ENCODE results near the gene SLC39A2.

Gene SLC39A2

GRCh38 chr14:20989787-20990600, 9.1 kb upstream of the SLC39A2 start, which contains the start of gene METTL17:
METTL17 (plus strand) TSS chr14:20989980; CDS start chr14:20990003, 23 bp downstream.
- Mint-ChIP-seq H3K27me3 (ENCODE audit: low read depth) (peaks cover 9% of the 10 kb centered on the region), H3K4me3 (peak within 1 kb of the TSS; percentile 88 to 92 (median 89)), H3K27ac (peak within 1 kb of the TSS; percentile 82 to 95 (median 84)), H3K4me1 (peaks cover 14% of the 10 kb centered on the region), H3K9me3 (no peaks in the 10 kb centered on the region), H3K36me3 (ENCODE audit: low read depth) (peaks cover 33% of the 10 kb centered on the region)
- peak; percentile 34 to 55 (median 39) for TF ChIP-seq CTCF (IDR thresholded peaks at IDR 0.05; ENCODE audit: unreplicated experiment in 3 of 3)

GRCh38 chr14:20996521-20996920, 2.6 kb upstream of the SLC39A2 start:
- no peaks in the 10 kb centered on the region for H3K27me3 Mint-ChIP-seq (ENCODE audit: low read depth)
- peaks cover 48% of the 10 kb centered on the region for H3K36me3 Mint-ChIP-seq (ENCODE audit: low read depth)
- peaks cover 5% of the 10 kb centered on the region for H3K4me1 Mint-ChIP-seq
- H3K9me3 Mint-ChIP-seq: no peaks in the 10 kb centered on the region
- H3K4me3 Mint-ChIP-seq: no peak overlapping the region
- H3K27ac Mint-ChIP-seq: peak overlapping the region in 1 of 3 experiments; percentile 90
- TF ChIP-seq CTCF (IDR thresholded peaks at IDR 0.05; ENCODE audit: unreplicated experiment in 3 of 3): no peak

GRCh38 chr14:20997115-20997514, 2.0 kb upstream of the SLC39A2 start:
- Mint-ChIP-seq H3K27me3 (ENCODE audit: low read depth) (no peaks in the 10 kb centered on the region), H3K27ac (peak overlapping the region; percentile 36 to 90 (median 60)), H3K36me3 (ENCODE audit: low read depth) (peaks cover 43% of the 10 kb centered on the region), H3K4me1 (no peaks in the 10 kb centered on the region), H3K4me3 (peak overlapping the region; percentile 29 to 61 (median 40)), H3K9me3 (no peaks in the 10 kb centered on the region)
- no peak for TF ChIP-seq CTCF (IDR thresholded peaks at IDR 0.05; ENCODE audit: unreplicated experiment in 3 of 3)

- Mint-ChIP-seq H3K9me3 (no peaks in the 10 kb centered on the region), H3K36me3 (ENCODE audit: low read depth) (peaks cover 38% of the 10 kb centered on the region), H3K4me3 (peak overlapping the region; percentile 29 to 61 (median 40)), H3K27me3 (ENCODE audit: low read depth) (no peaks in the 10 kb centered on the region), H3K4me1 (peaks cover 3% of the 10 kb centered on the region), H3K27ac (peak overlapping the region; percentile 36 to 90 (median 60))
- no peak for TF ChIP-seq CTCF (IDR thresholded peaks at IDR 0.05; ENCODE audit: unreplicated experiment in 3 of 3)
Measured at GRCh38 chr14:20997564-20997963, 1.5 kb upstream of the SLC39A2 start.

- peaks cover 34% of the 10 kb centered on the region for H3K36me3 Mint-ChIP-seq (ENCODE audit: low read depth)
- peak overlapping the region; percentile 37 to 90 (median 60) for H3K27ac Mint-ChIP-seq
- H3K4me1 Mint-ChIP-seq: peaks cover 8% of the 10 kb centered on the region
- peak overlapping the region; percentile 45 to 68 (median 61) for H3K4me3 Mint-ChIP-seq
- no peaks in the 10 kb centered on the region for H3K9me3 Mint-ChIP-seq
- no peak for TF ChIP-seq CTCF (IDR thresholded peaks at IDR 0.05; ENCODE audit: unreplicated experiment in 3 of 3)
- no peaks in the 10 kb centered on the region for H3K27me3 Mint-ChIP-seq (ENCODE audit: low read depth)
Measured at GRCh38 chr14:20998139-20998538, 954 bp upstream of the SLC39A2 start.
